IMR-90 (cell line): ENCODE measurements around the gene LUZP2. TPM values are rescaled to one million over a fixed set of nuclear protein-coding genes. Genes with fewer than 3 reads are reported as not detected.

Experiments
- ATAC-seq: fragments of 200-7000 bp; cut with Tn5 transposase; 2 replicates; pipeline ENCODE4 v1.9.1; 2020; ENCODE audit warnings: low read depth, mild to moderate bottlenecking, moderate library complexity
- BruUV-seq: library from RNA; stranded (reverse); fragments of 400-500 nt; replicated peaks from 2 replicates; lab custom pipeline; 2021; lab: Mats Ljungman, UMichigan
- CTCF ChIA-PET: fragments of 300-600 bp; formaldehyde crosslinking; extraction: SDS; loops from one replicate; lab custom pipeline; 2021; ENCODE audit warnings: antibody characterized with exemption; lab: Yijun Ruan, JAX
- POLR2A ChIA-PET: fragments of 300-600 bp; sonication (Branson Sonifier 250); formaldehyde crosslinking; loops from one replicate; lab custom pipeline; 2022; ENCODE audit warnings: antibody characterized with exemption; ENCODE audit not compliant: unreplicated experiment; lab: Charles Lee
- DNase-seq: peaks from one replicate; pipeline ENCODE4 v3.0.0; 2013
- H2AFZ ChIP-seq: replicated peaks from 2 replicates; pipeline ENCODE3; 2013; ENCODE audit warnings: low read length, mild to moderate bottlenecking; ENCODE audit not compliant: poor library complexity
- H2AK5ac ChIP-seq: 2 replicates; pipeline ENCODE4 v1.6.1; 2013; ENCODE audit warnings: low read depth, low read length, inconsistent platforms
- H2AK9ac ChIP-seq: replicated peaks from 2 replicates; pipeline ENCODE3; 2013; ENCODE audit warnings: mild to moderate bottlenecking, low read depth, low read length, moderate library complexity; ENCODE audit not compliant: poor library complexity
- H2BK120ac ChIP-seq: 2 replicates; pipeline ENCODE4 v1.6.1; 2013; ENCODE audit warnings: low read depth, low read length, inconsistent platforms
- H2BK15ac ChIP-seq: 3 replicates; pipeline ENCODE4 v1.6.1; 2013; ENCODE audit warnings: low read depth, low read length, inconsistent platforms
- H2BK20ac ChIP-seq: 2 replicates; pipeline ENCODE4 v1.6.1; 2013; ENCODE audit warnings: low read depth, mild to moderate bottlenecking, inconsistent platforms, low read length, moderate library complexity
- H2BK5ac ChIP-seq: 2 replicates; pipeline ENCODE4 v1.6.1; 2013; ENCODE audit warnings: mild to moderate bottlenecking, low read depth, low read length, inconsistent platforms; ENCODE audit not compliant: poor library complexity, severe bottlenecking
- H3K14ac ChIP-seq: replicated peaks from 2 replicates; pipeline ENCODE4 v1.6.1; 2013; ENCODE audit warnings: low read depth, low read length, inconsistent platforms
- H3K18ac ChIP-seq: 2 replicates; pipeline ENCODE4 v1.6.1; 2013; ENCODE audit warnings: low read depth, low read length, control low read depth
- H3K23ac ChIP-seq: 2 replicates; pipeline ENCODE4 v1.6.1; 2013; ENCODE audit warnings: low read depth, low read length, inconsistent platforms
- H3K27ac ChIP-seq: 2 replicates; pipeline ENCODE4 v1.5.1; 2013; ENCODE audit warnings: mild to moderate bottlenecking, control low read depth, low read length; ENCODE audit not compliant: insufficient read depth
- H3K27me3 ChIP-seq: 2 replicates; pipeline ENCODE4 v1.6.1; 2013; ENCODE audit warnings: low read length; ENCODE audit not compliant: control insufficient read depth, insufficient read depth
- H3K36me3 ChIP-seq: 2 replicates; pipeline ENCODE4 v1.6.1; 2013; ENCODE audit warnings: low read length, mixed read lengths; ENCODE audit not compliant: control insufficient read depth, insufficient read depth
- H3K4ac ChIP-seq: 2 replicates; pipeline ENCODE4 v1.6.1; 2013; ENCODE audit warnings: low read depth, low read length, inconsistent platforms
- H3K4me1 ChIP-seq: 2 replicates; pipeline ENCODE4 v1.6.1; 2013; ENCODE audit warnings: low read length, mixed read lengths; ENCODE audit not compliant: control insufficient read depth, insufficient read depth
- H3K4me2 ChIP-seq: 2 replicates; pipeline ENCODE4 v1.6.1; 2013; ENCODE audit warnings: low read depth, mild to moderate bottlenecking, control low read depth, low read length, moderate library complexity
- H3K4me3 ChIP-seq: 2 replicates; pipeline ENCODE4 v1.5.1; 2013; ENCODE audit warnings: low read depth, mild to moderate bottlenecking, control low read depth, low read length, moderate library complexity; ENCODE audit not compliant: insufficient read depth
- H3K56ac ChIP-seq: 2 replicates; pipeline ENCODE4 v1.6.1; 2013; ENCODE audit warnings: low read length, inconsistent platforms; ENCODE audit not compliant: insufficient read depth; ENCODE audit errors: extremely low read depth
- H3K79me1 ChIP-seq, 2 experiments: 2 replicates each; pipeline ENCODE4 v1.6.1; 2013; ENCODE audit warnings: low read length in 2 of 2, inconsistent platforms in 1 of 2, low read depth in 1 of 2
- H3K9ac ChIP-seq: 2 replicates; pipeline ENCODE4 v1.6.1; 2013; ENCODE audit warnings: low read depth, low read length, control low read depth
- H3K9me1 ChIP-seq: 2 replicates; pipeline ENCODE4 v1.6.1; 2013; ENCODE audit warnings: low read length, inconsistent platforms; ENCODE audit not compliant: insufficient read depth
- H3K9me3 ChIP-seq: 2 replicates; pipeline ENCODE4 v1.6.1; 2013; ENCODE audit warnings: low read length; ENCODE audit not compliant: control insufficient read depth, insufficient read depth
- H4K20me1 ChIP-seq: 2 replicates; pipeline ENCODE4 v1.6.1; 2013; ENCODE audit warnings: low read length, inconsistent platforms; ENCODE audit not compliant: insufficient read depth
- H4K5ac ChIP-seq: 2 replicates; pipeline ENCODE4 v1.6.1; 2013; ENCODE audit warnings: mild to moderate bottlenecking, low read depth, low read length, control low read depth
- H4K8ac ChIP-seq, 2 experiments: 2 replicates each; pipeline ENCODE4 v1.6.1; 2013; ENCODE audit warnings: low read depth in 2 of 2, low read length in 2 of 2, control low read depth in 1 of 2, inconsistent platforms in 1 of 2
- H4K91ac ChIP-seq: 2 replicates; pipeline ENCODE4 v1.6.1; 2013; ENCODE audit warnings: low read depth, low read length, inconsistent platforms; ENCODE audit not compliant: insufficient read depth
- BHLHE40 ChIP-seq: fragments of 150-350 bp; IDR thresholded peaks from 2 replicates; pipeline ENCODE4 v1.6.1; 2016; ENCODE audit warnings: mild to moderate bottlenecking, low read depth, low read length
- CEBPB ChIP-seq: IDR thresholded peaks from 2 replicates; pipeline ENCODE4 v1.6.1; 2012; ENCODE audit warnings: low read depth, low read length, improper control_type of control experiment
- CTCF ChIP-seq: conservative IDR thresholded peaks from 2 replicates; pipeline ENCODE4 v1.5.1; 2012; ENCODE audit warnings: mild to moderate bottlenecking, low read depth, low read length, improper control_type of control experiment
- ELK1 ChIP-seq: fragments of 150-350 bp; IDR thresholded peaks from 2 replicates; pipeline ENCODE4 v1.6.1; 2016; ENCODE audit warnings: low read depth, mild to moderate bottlenecking, low read length, moderate library complexity, borderline replicate concordance
- FOS ChIP-seq: fragments of 150-350 bp; IDR thresholded peaks from 2 replicates; pipeline ENCODE4 v1.6.1; 2016; ENCODE audit warnings: low read depth, low read length
- MAFK ChIP-seq: IDR thresholded peaks from 2 replicates; pipeline ENCODE4 v1.6.1; 2012; ENCODE audit warnings: low read depth, low read length, improper control_type of control experiment
- MAZ ChIP-seq: IDR thresholded peaks from 2 replicates; pipeline ENCODE4 v1.6.1; 2012; ENCODE audit warnings: low read depth, mild to moderate bottlenecking, low read length, improper control_type of control experiment, moderate library complexity, borderline replicate concordance
- MXI1 ChIP-seq: IDR thresholded peaks from 2 replicates; pipeline ENCODE4 v1.6.1; 2012; ENCODE audit warnings: low read depth, mild to moderate bottlenecking, low read length, moderate library complexity, borderline replicate concordance
- POLR2A ChIP-seq: IDR thresholded peaks from 2 replicates; pipeline ENCODE4 v1.6.1; 2012; ENCODE audit warnings: mild to moderate bottlenecking, low read depth, low read length
- RCOR1 ChIP-seq: IDR thresholded peaks from 2 replicates; pipeline ENCODE4 v1.6.1; 2012; ENCODE audit warnings: mild to moderate bottlenecking, low read length, improper control_type of control experiment; ENCODE audit not compliant: insufficient replicate concordance
- SMC3 ChIP-seq: fragments of 150-350 bp; IDR thresholded peaks from 2 replicates; pipeline ENCODE4 v1.6.1; 2016; ENCODE audit warnings: low read depth, mild to moderate bottlenecking, antibody characterized with exemption, low read length, moderate library complexity
- USF2 ChIP-seq: fragments of 150-350 bp; IDR thresholded peaks from 2 replicates; pipeline ENCODE4 v1.6.1; 2017; ENCODE audit warnings: mild to moderate bottlenecking, antibody characterized with exemption, low read length, low read depth
- WGBS, 2 experiments: methylation state at CpG; one replicate each; pipeline versions ENCODE4 v1.1.5 to v1.1.7; 2013; ENCODE audit warnings: missing lambda C conversion rate in 2 of 2; ENCODE audit not compliant: insufficient read length in 1 of 2; ENCODE audit errors: extremely low coverage in 2 of 2; 5-methylcytosine and 5-hydroxymethylcytosine counted together
- dilution Hi-C: fragments of 300-500 bp; cut with HindIII; formaldehyde crosslinking; loops from one replicate; pipeline ENCODE4 v1.14.3; 2018; ENCODE audit warnings: low sequenced_read_pairs; ENCODE audit not compliant: unreplicated experiment
- in situ Hi-C: fragments of 300-500 bp; cut with MboI; formaldehyde crosslinking; loops from 3 replicates; pipeline ENCODE4 v1.14.3; 2019; ENCODE audit warnings: low sequenced_read_pairs, inconsistent platforms, mixed read lengths
- intact Hi-C: fragments of 100-400 bp; cut with micrococcal nuclease; formaldehyde crosslinking; loops from 2 replicates; pipeline ENCODE4 v1.10.0; 2022
- polyA plus RNA-seq, 3 experiments: library from polyadenylated mRNA; depleted of rRNA; stranded (reverse); fragments of >200 nt; gene quantifications; 2 replicates each; pipeline ENCODE4 v1.2.3, GENCODE V29; 2012; ENCODE audit warnings: low replicate concordance in 1 of 3
- total RNA-seq: library from RNA; depleted of rRNA; stranded (reverse); fragments of >200 nt; gene quantifications from 2 replicates; pipeline ENCODE4 v1.2.3, GENCODE V29; 2012

The LUZP2 gene
- total and polyA plus RNA-seq, 2 of the 4 experiments (the other 2 are of a cell fraction): 0.89 to 2.0 TPM

GRCh38 chr11:24664399-24664798 is 167.5 kb downstream of the LUZP2 start:
- no peak overlapping the region for H3K14ac ChIP-seq
- no peak overlapping the region for H3K27ac ChIP-seq
- no peak overlapping the region for H2BK15ac ChIP-seq
- H3K9ac ChIP-seq: no peak overlapping the region
- H2BK120ac ChIP-seq: no peak overlapping the region
- no peaks in the 10 kb centered on the region for H3K36me3 ChIP-seq
- H3K9me1 ChIP-seq: no peaks in the 10 kb centered on the region
- H3K4me1 ChIP-seq: no peaks in the 10 kb centered on the region
- no peak overlapping the region for H3K4ac ChIP-seq
- no peak overlapping the region for H2AFZ ChIP-seq
- H3K9me3 ChIP-seq: no peaks in the 10 kb centered on the region
- no peaks in the 10 kb centered on the region for H3K79me1 ChIP-seq
- no peaks in the 10 kb centered on the region for H3K27me3 ChIP-seq
- no peak overlapping the region for H3K56ac ChIP-seq
- in situ Hi-C loops: no loop called here
- no peak overlapping the region for H3K4me3 ChIP-seq
- H4K91ac ChIP-seq: no peak overlapping the region
- H2BK5ac ChIP-seq: no peak overlapping the region
- POLR2A ChIA-PET: no interaction called here
- no peak overlapping the region for H2AK9ac ChIP-seq
- no peak overlapping the region for H3K23ac ChIP-seq
- no peaks in the 10 kb centered on the region for H4K20me1 ChIP-seq
- no peak overlapping the region for H3K18ac ChIP-seq
- CTCF ChIA-PET: no interaction called here
- no peak overlapping the region for H4K5ac ChIP-seq
- DNase-seq: no peak
- H3K4me2 ChIP-seq: no peak overlapping the region
- no peak overlapping the region for H2BK20ac ChIP-seq
- dilution Hi-C loops: no loop called here
- no peak overlapping the region for H2AK5ac ChIP-seq
- no peak for ATAC-seq
- TF ChIP-seq CTCF (no peak), POLR2A (no peak), BHLHE40 (no peak), MAFK (no peak), FOS (no peak), MAZ (no peak), SMC3 (no peak), ELK1 (no peak), MXI1 (no peak), RCOR1 (no peak), CEBPB (no peak), USF2 (no peak)
- intact Hi-C loops: no loop called here
- no TSS peak for BruUV-seq
- WGBS, 2 experiments: no CpG with 5 or more reads among the region's 1 CpG
- H4K8ac ChIP-seq: no peak overlapping the region
